ENCODE measurements around the gene RASGRP1. TPM values are rescaled to one million over a fixed set of nuclear protein-coding genes. Genes with fewer than 3 reads are reported as not detected.

RASGRP1 gene
- total and polyA plus RNA-seq, 2 donors (not counting 1 experiment from before 2014, with no cell fraction given): 17.7 to 24.7 TPM

DNA sequence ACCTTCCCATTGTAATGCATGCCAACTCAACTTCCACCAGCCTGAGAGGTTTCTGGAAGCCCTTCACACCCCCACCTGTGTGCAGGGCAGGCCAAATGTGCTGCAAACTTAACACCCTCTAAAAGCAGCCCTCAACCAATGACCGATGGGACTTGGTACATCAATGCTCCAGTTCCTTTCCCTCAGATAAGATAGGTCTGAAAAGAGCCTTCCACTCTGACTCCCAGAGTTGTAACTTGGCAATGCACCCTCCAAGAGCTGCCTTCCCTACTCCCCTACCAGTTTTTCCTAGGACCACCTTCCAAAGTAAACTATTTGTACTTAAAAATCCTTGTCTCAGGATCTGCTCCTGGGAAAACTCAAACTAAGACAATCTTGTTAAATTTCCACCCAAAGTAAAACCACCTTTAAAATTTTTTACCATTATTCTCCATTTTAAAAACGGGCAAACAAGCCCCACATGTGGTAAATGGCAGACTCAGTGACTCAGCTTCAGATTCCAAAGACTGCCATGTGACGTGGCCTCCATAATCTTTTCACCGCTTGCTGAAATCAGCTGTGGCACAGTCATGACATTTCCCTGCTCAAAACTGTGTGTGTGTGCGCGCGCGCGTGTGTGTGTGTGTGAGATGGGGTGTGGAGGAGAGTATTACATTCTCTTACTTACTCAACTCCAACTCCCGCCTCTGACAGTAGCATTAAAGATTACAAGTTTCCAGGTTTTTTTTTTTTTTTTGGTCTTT is 17.2 kb downstream of the RASGRP1 start:
- H3K27me3 ChIP-seq (replicated peaks in 1 of 4; ENCODE audit: control extremely low read depth in 1 of 4, control insufficient read depth in 3 of 4, insufficient read depth in 4 of 4, low read length in 3 of 4): no peaks in the 10 kb centered on the region
- H3K36me3 ChIP-seq (replicated peaks in 1 of 2; ENCODE audit: control extremely low read depth in 1 of 2, control insufficient read depth in 1 of 2, extremely low read depth in 1 of 2, insufficient read depth in 2 of 2, low read length in 1 of 2): peaks cover 3 to 28% of the 10 kb centered on the region in 2 experiments
- no peak for ATAC-seq (ENCODE audit: low read depth)
- TF ChIP-seq, protein P1, sequence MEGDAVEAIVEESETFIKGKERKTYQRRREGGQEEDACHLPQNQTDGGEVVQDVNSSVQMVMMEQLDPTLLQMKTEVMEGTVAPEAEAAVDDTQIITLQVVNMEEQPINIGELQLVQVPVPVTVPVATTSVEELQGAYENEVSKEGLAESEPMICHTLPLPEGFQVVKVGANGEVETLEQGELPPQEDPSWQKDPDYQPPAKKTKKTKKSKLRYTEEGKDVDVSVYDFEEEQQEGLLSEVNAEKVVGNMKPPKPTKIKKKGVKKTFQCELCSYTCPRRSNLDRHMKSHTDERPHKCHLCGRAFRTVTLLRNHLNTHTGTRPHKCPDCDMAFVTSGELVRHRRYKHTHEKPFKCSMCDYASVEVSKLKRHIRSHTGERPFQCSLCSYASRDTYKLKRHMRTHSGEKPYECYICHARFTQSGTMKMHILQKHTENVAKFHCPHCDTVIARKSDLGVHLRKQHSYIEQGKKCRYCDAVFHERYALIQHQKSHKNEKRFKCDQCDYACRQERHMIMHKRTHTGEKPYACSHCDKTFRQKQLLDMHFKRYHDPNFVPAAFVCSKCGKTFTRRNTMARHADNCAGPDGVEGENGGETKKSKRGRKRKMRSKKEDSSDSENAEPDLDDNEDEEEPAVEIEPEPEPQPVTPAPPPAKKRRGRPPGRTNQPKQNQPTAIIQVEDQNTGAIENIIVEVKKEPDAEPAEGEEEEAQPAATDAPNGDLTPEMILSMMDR (IDR thresholded peaks at IDR 0.05): no peak
- no peak for TF ChIP-seq EZH2 (IDR thresholded peaks at IDR 0.05; ENCODE audit: borderline replicate concordance, insufficient read depth, low read depth, low read length, poor library complexity, severe bottlenecking)
- H3K9ac ChIP-seq (ENCODE audit: low read length): no peak overlapping the region
- no peak overlapping the region for H3K27ac ChIP-seq (ENCODE audit: low read length in 2 of 2)
- peaks cover 11% of the 10 kb centered on the region for H4K20me1 ChIP-seq (ENCODE audit: control insufficient read depth, insufficient read depth, low read length, poor library complexity, severe bottlenecking)
- no peak for DNase-seq
- Mint-ChIP-seq H3K4me3 (no peak overlapping the region), H3K27me3 (no peaks in the 10 kb centered on the region), H3K27ac (no peak overlapping the region), H3K4me1 (peaks cover 12% of the 10 kb centered on the region), H3K9me3 (ENCODE audit: insufficient read depth) (no peaks in the 10 kb centered on the region)
- H3K79me2 ChIP-seq (ENCODE audit: control insufficient read depth, insufficient read depth, low read length): peaks cover 90% of the 10 kb centered on the region
- H3K9me3 ChIP-seq (ENCODE audit: control extremely low read depth in 1 of 3, control insufficient read depth in 2 of 3, insufficient read depth in 1 of 3, low read length in 2 of 3): no peaks in the 10 kb centered on the region
- CTCF ChIA-PET: interaction anchor here (0.8 to 1.3 kb wide), 3 partner anchors 17 to 149 kb away, joined by 3 to 4 read pairs (median 4); no protein-coding TSS in a partner anchor
- intact Hi-C loops (cut with micrococcal nuclease): no loop called here
- H3K4me3 ChIP-seq (ENCODE audit: control extremely low read depth in 1 of 5, extremely low read depth in 1 of 5, insufficient read depth in 1 of 5, low read depth in 2 of 5, low read length in 4 of 5): no peak overlapping the region
- POLR2A ChIA-PET: no interaction called here
- no peak overlapping the region for H3K4me2 ChIP-seq (replicated peaks; ENCODE audit: low read depth, low read length, poor library complexity, severe bottlenecking)
- no peaks in the 10 kb centered on the region for H3K4me1 ChIP-seq (ENCODE audit: control insufficient read depth in 2 of 2, insufficient read depth in 2 of 2, low read length in 2 of 2)
- no peak overlapping the region for H2AFZ ChIP-seq (ENCODE audit: insufficient read depth, low read depth, low read length, poor library complexity, severe bottlenecking)
- WGBS (ENCODE audit: insufficient coverage): 100% methylated on average over 1 of the region's 10 CpGs

DNA sequence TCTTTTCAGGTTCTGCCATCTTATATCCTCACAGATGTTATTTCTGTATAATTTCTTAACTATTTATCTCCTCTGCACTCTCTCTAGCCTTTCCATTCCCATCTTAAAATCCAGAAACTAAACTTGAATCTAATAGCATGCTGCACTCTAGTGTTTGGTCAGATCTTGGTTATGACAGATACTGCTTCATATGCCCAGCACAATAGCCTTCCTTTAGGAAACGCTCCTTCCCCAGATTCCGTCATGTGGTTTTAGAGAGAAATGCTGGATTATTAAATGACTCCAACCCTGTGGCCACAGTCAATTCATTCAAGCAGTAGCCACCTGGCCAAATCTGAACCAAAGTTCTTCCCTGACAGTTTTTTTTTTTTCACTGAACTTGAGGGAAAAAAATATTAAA is 19.4 kb downstream of the RASGRP1 start:
- intact Hi-C loops (cut with micrococcal nuclease): no loop called here
- Histone ChIP-seq H4K20me1 (ENCODE audit: control insufficient read depth, insufficient read depth, low read length, poor library complexity, severe bottlenecking) (peaks cover 28% of the 10 kb centered on the region), H3K4me1 (ENCODE audit: control insufficient read depth in 2 of 2, insufficient read depth in 2 of 2, low read length in 2 of 2) (no peaks in the 10 kb centered on the region), H3K36me3 (replicated peaks in 1 of 2; ENCODE audit: control extremely low read depth in 1 of 2, control insufficient read depth in 1 of 2, extremely low read depth in 1 of 2, insufficient read depth in 2 of 2, low read length in 1 of 2) (peaks cover 3 to 28% of the 10 kb centered on the region in 2 experiments), H3K4me2 (replicated peaks; ENCODE audit: low read depth, low read length, poor library complexity, severe bottlenecking) (no peak overlapping the region), H3K4me3 (ENCODE audit: control extremely low read depth in 1 of 5, extremely low read depth in 1 of 5, insufficient read depth in 1 of 5, low read depth in 2 of 5, low read length in 4 of 5) (no peak overlapping the region), H3K27ac (ENCODE audit: low read length in 2 of 2) (no peak overlapping the region), H3K9me3 (ENCODE audit: control extremely low read depth in 1 of 3, control insufficient read depth in 2 of 3, insufficient read depth in 1 of 3, low read length in 2 of 3) (no peaks in the 10 kb centered on the region), H3K79me2 (ENCODE audit: control insufficient read depth, insufficient read depth, low read length) (peaks cover 95% of the 10 kb centered on the region), H2AFZ (ENCODE audit: insufficient read depth, low read depth, low read length, poor library complexity, severe bottlenecking) (no peak overlapping the region), H3K9ac (ENCODE audit: low read length) (no peak overlapping the region), H3K27me3 (replicated peaks in 1 of 4; ENCODE audit: control extremely low read depth in 1 of 4, control insufficient read depth in 3 of 4, insufficient read depth in 4 of 4, low read length in 3 of 4) (no peaks in the 10 kb centered on the region)
- TF ChIP-seq, protein P1 (IDR thresholded peaks at IDR 0.05): no peak
- TF ChIP-seq EZH2 (IDR thresholded peaks at IDR 0.05; ENCODE audit: borderline replicate concordance, insufficient read depth, low read depth, low read length, poor library complexity, severe bottlenecking): no peak
- H3K27ac Mint-ChIP-seq: no peak overlapping the region
- peaks cover 18% of the 10 kb centered on the region for H3K4me1 Mint-ChIP-seq
- H3K27me3 Mint-ChIP-seq: no peaks in the 10 kb centered on the region
- no CpG with 5 or more reads among the region's 2 CpGs for WGBS (ENCODE audit: insufficient coverage)
- no peak overlapping the region for H3K4me3 Mint-ChIP-seq
- POLR2A ChIA-PET: no interaction called here
- DNase-seq (no peak), ATAC-seq (ENCODE audit: low read depth) (no peak)
- CTCF ChIA-PET: interaction anchor here (0.7 kb wide), 1 partner anchor 19 kb away, joined by 3 read pairs; the partner anchor contains the start of gene RASGRP1
- H3K9me3 Mint-ChIP-seq (ENCODE audit: insufficient read depth): no peaks in the 10 kb centered on the region

Data from B cell (primary cell).